IMR-90 (cell line): Measurements from ENCODE around the gene NUP98.

ENCODE experiments used
- BHLHE40 ChIP-seq: fragments of 150-350 bp; IDR thresholded peaks from 2 replicates; pipeline ENCODE4 v1.6.1; 2016; ENCODE audit warnings: mild to moderate bottlenecking, low read depth, low read length
- CEBPB ChIP-seq: IDR thresholded peaks from 2 replicates; pipeline ENCODE4 v1.6.1; 2012; ENCODE audit warnings: low read depth, low read length, improper control_type of control experiment
- CHD1 ChIP-seq: IDR thresholded peaks from 2 replicates; pipeline ENCODE4 v1.6.1; 2012; ENCODE audit warnings: low read depth, low read length, improper control_type of control experiment
- CTCF ChIP-seq: conservative IDR thresholded peaks from 2 replicates; pipeline ENCODE4 v1.5.1; 2012; ENCODE audit warnings: mild to moderate bottlenecking, low read depth, low read length, improper control_type of control experiment
- ELK1 ChIP-seq: fragments of 150-350 bp; IDR thresholded peaks from 2 replicates; pipeline ENCODE4 v1.6.1; 2016; ENCODE audit warnings: low read depth, mild to moderate bottlenecking, low read length, moderate library complexity, borderline replicate concordance
- MAFK ChIP-seq: IDR thresholded peaks from 2 replicates; pipeline ENCODE4 v1.6.1; 2012; ENCODE audit warnings: low read depth, low read length, improper control_type of control experiment
- MXI1 ChIP-seq: IDR thresholded peaks from 2 replicates; pipeline ENCODE4 v1.6.1; 2012; ENCODE audit warnings: low read depth, mild to moderate bottlenecking, low read length, moderate library complexity, borderline replicate concordance
- NFE2L2 ChIP-seq: fragments of 150-350 bp; IDR thresholded peaks from 2 replicates; pipeline ENCODE4 v1.6.1; 2016; ENCODE audit warnings: low read depth, mild to moderate bottlenecking, low read length
- POLR2A ChIP-seq: IDR thresholded peaks from 2 replicates; pipeline ENCODE4 v1.6.1; 2012; ENCODE audit warnings: mild to moderate bottlenecking, low read depth, low read length
- RAD21 ChIP-seq: IDR thresholded peaks from 2 replicates; pipeline ENCODE4 v1.6.1; 2012; ENCODE audit warnings: low read length, improper control_type of control experiment
- RCOR1 ChIP-seq: IDR thresholded peaks from 2 replicates; pipeline ENCODE4 v1.6.1; 2012; ENCODE audit warnings: mild to moderate bottlenecking, low read length, improper control_type of control experiment; ENCODE audit not compliant: insufficient replicate concordance
- RFX5 ChIP-seq: IDR thresholded peaks from 2 replicates; pipeline ENCODE4 v1.8.0; 2012; ENCODE audit warnings: low read depth, mild to moderate bottlenecking, low read length, moderate library complexity
- SMC3 ChIP-seq: fragments of 150-350 bp; IDR thresholded peaks from 2 replicates; pipeline ENCODE4 v1.6.1; 2016; ENCODE audit warnings: low read depth, mild to moderate bottlenecking, antibody characterized with exemption, low read length, moderate library complexity
- USF2 ChIP-seq: fragments of 150-350 bp; IDR thresholded peaks from 2 replicates; pipeline ENCODE4 v1.6.1; 2017; ENCODE audit warnings: mild to moderate bottlenecking, antibody characterized with exemption, low read length, low read depth

- TF ChIP-seq CEBPB (no peak), CTCF (no peak), POLR2A (no peak), RFX5 (no peak), SMC3 (no peak), MAFK (no peak), MXI1 (no peak), RCOR1 (no peak), ELK1 (no peak), NFE2L2 (no peak), USF2 (no peak), BHLHE40 (no peak), RAD21 (no peak), CHD1 (no peak)
Observed at GRCh38 chr11:3707176-3707575, 90.2 kb downstream of the NUP98 start.
